Measurements from ENCODE around the gene AATF. TPM values are rescaled to one million over a fixed set of nuclear protein-coding genes. Genes with fewer than 3 reads are reported as not detected.

The AATF gene
- polyA plus RNA-seq, 2 of the 4 experiments (the other 2 are of a cell fraction), result 51.9 to 120 TPM

DNA sequence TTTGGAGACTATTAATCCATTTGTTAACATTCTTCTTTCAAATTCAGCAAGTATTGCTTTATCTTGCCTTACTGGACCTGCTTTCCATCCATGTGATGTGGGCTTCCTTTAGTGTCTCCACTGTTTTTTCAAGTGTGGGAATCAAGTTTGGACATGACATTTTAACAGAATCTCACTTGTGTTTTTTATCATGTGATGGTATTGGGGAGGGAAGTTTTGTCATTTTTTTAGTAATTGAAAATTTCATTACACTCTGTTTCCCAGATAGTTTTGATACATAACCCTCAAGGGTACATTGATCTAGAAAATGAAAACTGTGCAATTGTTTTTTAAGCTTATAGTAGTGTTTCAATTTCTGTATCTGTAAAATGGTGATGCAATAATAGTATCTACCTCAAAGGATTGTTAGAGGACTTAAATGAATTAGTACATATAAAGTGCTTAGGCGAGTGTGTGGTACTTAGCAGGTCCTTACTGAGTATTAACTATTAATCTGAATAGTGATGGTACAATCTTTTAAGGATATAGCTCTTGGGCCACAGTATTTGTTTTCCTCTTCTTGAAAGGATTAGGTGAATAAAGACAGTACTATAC, 27.3 kb downstream of the AATF start:
- Histone ChIP-seq H3K4me2 (no peak overlapping the region), H3K4me1 (peaks cover 43% of the 10 kb centered on the region), H3K4me3 (no peak overlapping the region), H3K9me3 (no peaks in the 10 kb centered on the region), H3K27ac (no peak overlapping the region)
- DNase-seq (ENCODE audit: low read depth in 1 of 2, low spot score in 1 of 2) (no peak), FAIRE-seq (no peak), ATAC-seq (no peak)
- POLR2A ChIA-PET, result no interaction called here
- 91% methylated on average over 1 of the region's 1 CpG for WGBS (ENCODE audit: missing lambda C conversion rate)
- TF ChIP-seq CHD2 (IDR thresholded peaks at IDR 0.05; ENCODE audit: low read length, partially characterized antibody) (no peak), TFCP2L1 (CRISPR knock-in tag; IDR thresholded peaks at IDR 0.05) (no peak), ZSCAN20 (CRISPR knock-in tag; IDR thresholded peaks at IDR 0.05) (no peak), EP300 (IDR thresholded peaks at IDR 0.05) (no peak), BHLHE40 (IDR thresholded peaks at IDR 0.05; ENCODE audit: low read depth, low read length) (no peak), FOSB (CRISPR knock-in tag; IDR thresholded peaks at IDR 0.05) (no peak), RCOR1 (IDR thresholded peaks at IDR 0.05; ENCODE audit: low read depth, low read length) (no peak), HOXB13 (CRISPR knock-in tag; IDR thresholded peaks at IDR 0.05; ENCODE audit: low read depth) (no peak), FOXS1 (CRISPR knock-in tag; IDR thresholded peaks at IDR 0.05) (no peak), MAZ (IDR thresholded peaks at IDR 0.05; ENCODE audit: borderline replicate concordance, low read depth, low read length) (no peak), RNF2 (IDR thresholded peaks at IDR 0.05; ENCODE audit: borderline replicate concordance, low read depth) (no peak), POLR2AphosphoS2 (conservative IDR thresholded peaks at IDR 0.05; ENCODE audit: low read length) (no peak), HEYL (CRISPR knock-in tag; IDR thresholded peaks at IDR 0.05) (no peak), CBX8 (IDR thresholded peaks at IDR 0.05) (no peak)
- TF ChIP-seq, protein P1, sequence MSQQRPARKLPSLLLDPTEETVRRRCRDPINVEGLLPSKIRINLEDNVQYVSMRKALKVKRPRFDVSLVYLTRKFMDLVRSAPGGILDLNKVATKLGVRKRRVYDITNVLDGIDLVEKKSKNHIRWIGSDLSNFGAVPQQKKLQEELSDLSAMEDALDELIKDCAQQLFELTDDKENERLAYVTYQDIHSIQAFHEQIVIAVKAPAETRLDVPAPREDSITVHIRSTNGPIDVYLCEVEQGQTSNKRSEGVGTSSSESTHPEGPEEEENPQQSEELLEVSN (IDR thresholded peaks at IDR 0.05; ENCODE audit: borderline replicate concordance, low read depth), result no peak
- CTCF ChIA-PET, result interaction anchor here (0.9 to 2.2 kb wide), 7 partner anchors 12 to 350 kb away, joined by 3 to 8 read pairs (median 3); no protein-coding TSS in a partner anchor

DNA sequence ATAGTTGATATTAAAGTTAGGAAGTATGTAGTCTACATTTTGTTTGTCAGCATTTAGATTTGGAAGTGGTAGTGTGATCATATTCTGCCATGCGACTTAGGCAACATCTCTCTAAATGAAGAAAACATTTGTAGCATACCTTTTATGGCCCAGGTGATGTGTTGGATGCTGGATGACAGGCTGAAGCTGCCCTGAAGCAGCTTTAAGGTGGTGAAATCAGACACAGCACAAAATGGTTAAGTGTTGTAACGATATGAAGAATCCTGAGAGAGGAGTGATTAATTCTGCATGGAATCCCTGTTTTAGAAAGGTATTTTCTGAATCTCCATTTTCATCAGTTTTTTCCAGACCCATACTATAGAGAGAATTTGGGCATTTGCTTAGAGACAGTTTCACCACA, 28.3 kb downstream of the AATF start:
- FAIRE-seq, result no peak
- H3K27ac ChIP-seq, result no peak overlapping the region
- WGBS (ENCODE audit: missing lambda C conversion rate), result 83% methylated on average over 2 of the region's 2 CpGs
- TF ChIP-seq GATA3 (IDR thresholded peaks at IDR 0.05; ENCODE audit: borderline replicate concordance) (no peak), RNF2 (IDR thresholded peaks at IDR 0.05; ENCODE audit: borderline replicate concordance, low read depth) (no peak), HMGXB4 (CRISPR knock-in tag; IDR thresholded peaks at IDR 0.05; ENCODE audit: borderline replicate concordance) (no peak), JUN (IDR thresholded peaks at IDR 0.05) (no peak), FOXS1 (CRISPR knock-in tag; IDR thresholded peaks at IDR 0.05) (no peak), RCOR1 (IDR thresholded peaks at IDR 0.05; ENCODE audit: low read depth, low read length) (no peak), PBX3 (IDR thresholded peaks at IDR 0.05) (no peak), NR3C1 (IDR thresholded peaks at IDR 0.05) (no peak), JUNB (IDR thresholded peaks at IDR 0.05) (no peak), ATOH8 (CRISPR knock-in tag; IDR thresholded peaks at IDR 0.05; ENCODE audit: low read depth) (no peak), TP53 (CRISPR knock-in tag; IDR thresholded peaks at IDR 0.05) (no peak), ESRRA (IDR thresholded peaks at IDR 0.05; ENCODE audit: borderline replicate concordance, low read length) (no peak), ZC3H11A (IDR thresholded peaks at IDR 0.05) (no peak), NFE2L2 (conservative IDR thresholded peaks at IDR 0.05; ENCODE audit: low read length) (no peak), HDAC2 (IDR thresholded peaks at IDR 0.05) (no peak)
- TF ChIP-seq, protein P2, sequence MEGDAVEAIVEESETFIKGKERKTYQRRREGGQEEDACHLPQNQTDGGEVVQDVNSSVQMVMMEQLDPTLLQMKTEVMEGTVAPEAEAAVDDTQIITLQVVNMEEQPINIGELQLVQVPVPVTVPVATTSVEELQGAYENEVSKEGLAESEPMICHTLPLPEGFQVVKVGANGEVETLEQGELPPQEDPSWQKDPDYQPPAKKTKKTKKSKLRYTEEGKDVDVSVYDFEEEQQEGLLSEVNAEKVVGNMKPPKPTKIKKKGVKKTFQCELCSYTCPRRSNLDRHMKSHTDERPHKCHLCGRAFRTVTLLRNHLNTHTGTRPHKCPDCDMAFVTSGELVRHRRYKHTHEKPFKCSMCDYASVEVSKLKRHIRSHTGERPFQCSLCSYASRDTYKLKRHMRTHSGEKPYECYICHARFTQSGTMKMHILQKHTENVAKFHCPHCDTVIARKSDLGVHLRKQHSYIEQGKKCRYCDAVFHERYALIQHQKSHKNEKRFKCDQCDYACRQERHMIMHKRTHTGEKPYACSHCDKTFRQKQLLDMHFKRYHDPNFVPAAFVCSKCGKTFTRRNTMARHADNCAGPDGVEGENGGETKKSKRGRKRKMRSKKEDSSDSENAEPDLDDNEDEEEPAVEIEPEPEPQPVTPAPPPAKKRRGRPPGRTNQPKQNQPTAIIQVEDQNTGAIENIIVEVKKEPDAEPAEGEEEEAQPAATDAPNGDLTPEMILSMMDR (IDR thresholded peaks at IDR 0.05), result no peak
- TF ChIP-seq, protein P3, sequence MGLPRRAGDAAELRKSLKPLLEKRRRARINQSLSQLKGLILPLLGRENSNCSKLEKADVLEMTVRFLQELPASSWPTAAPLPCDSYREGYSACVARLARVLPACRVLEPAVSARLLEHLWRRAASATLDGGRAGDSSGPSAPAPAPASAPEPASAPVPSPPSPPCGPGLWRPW (IDR thresholded peaks at IDR 0.05), result no peak
- TF ChIP-seq, protein P4, sequence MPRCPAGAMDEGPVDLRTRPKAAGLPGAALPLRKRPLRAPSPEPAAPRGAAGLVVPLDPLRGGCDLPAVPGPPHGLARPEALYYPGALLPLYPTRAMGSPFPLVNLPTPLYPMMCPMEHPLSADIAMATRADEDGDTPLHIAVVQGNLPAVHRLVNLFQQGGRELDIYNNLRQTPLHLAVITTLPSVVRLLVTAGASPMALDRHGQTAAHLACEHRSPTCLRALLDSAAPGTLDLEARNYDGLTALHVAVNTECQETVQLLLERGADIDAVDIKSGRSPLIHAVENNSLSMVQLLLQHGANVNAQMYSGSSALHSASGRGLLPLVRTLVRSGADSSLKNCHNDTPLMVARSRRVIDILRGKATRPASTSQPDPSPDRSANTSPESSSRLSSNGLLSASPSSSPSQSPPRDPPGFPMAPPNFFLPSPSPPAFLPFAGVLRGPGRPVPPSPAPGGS (IDR thresholded peaks at IDR 0.05), result no peak
- POLR2A ChIA-PET, result interaction anchor here (1.1 kb wide), 1 partner anchor 28 kb away, joined by 3 read pairs; no protein-coding TSS in a partner anchor
- H3K9me3 ChIP-seq, result no peaks in the 10 kb centered on the region
- ATAC-seq, result no peak
- CTCF ChIA-PET, result interaction anchor here (0.7 to 2.2 kb wide), 3 partner anchors 12 to 70 kb away, joined by 3 to 8 read pairs (median 6); no protein-coding TSS in a partner anchor
- peaks cover 36% of the 10 kb centered on the region for H3K4me1 ChIP-seq
- no peak overlapping the region for H3K4me3 ChIP-seq
- no peak overlapping the region for H3K4me2 ChIP-seq
- DNase-seq (ENCODE audit: low read depth in 1 of 2, low spot score in 1 of 2), result no peak
